CD1c-positive myeloid dendritic cell (primary cell): ENCODE data around the gene TMEM40.
"Not testable (repeated sequence)": the region's sequence is repeated elsewhere in the genome, so short reads cannot be mapped to it uniquely, and the experiment has no call there.

ENCODE experiments used
- DNase-seq: peaks from one replicate; pipeline ENCODE4 v3.0.0-alpha.2; 2016; ENCODE audit errors: extremely low spot score

The TMEM40 gene, protein sequence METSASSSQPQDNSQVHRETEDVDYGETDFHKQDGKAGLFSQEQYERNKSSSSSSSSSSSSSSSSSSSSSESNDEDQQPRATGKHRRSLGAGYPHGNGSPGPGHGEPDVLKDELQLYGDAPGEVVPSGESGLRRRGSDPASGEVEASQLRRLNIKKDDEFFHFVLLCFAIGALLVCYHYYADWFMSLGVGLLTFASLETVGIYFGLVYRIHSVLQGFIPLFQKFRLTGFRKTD

DNA sequence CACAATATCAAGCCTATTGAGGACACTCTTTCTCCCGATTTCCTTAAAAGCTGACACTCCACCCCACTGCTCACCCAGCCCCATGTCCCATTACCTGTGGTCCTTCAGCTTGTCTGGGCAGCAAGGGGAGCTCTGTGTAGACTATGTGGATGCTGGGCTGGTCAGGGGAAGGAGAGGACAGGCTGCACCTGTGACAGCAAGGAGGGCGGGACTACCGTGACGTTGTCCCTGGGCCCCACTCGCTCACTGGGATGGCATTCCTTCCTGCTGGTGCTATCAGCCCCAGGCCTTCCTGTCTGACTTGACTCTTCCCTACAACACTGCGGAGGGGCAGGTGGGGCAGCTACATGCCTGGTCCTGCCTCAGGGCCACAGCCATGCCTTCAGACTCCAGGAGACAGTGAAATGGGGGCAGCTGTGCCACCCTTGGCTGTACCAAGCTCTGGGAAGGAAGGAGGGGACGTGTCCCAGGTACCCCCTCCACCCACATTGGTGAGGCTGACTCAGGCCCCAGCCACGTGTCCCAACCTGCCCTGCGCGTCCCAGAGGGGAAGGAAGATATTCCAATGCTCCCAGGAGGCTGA is at the start of gene TMEM40:
TMEM40 (minus strand) TSS at position 163 of the 583 bp plus-strand sequence. CDS start 9,427 bp downstream, outside the sequence.
- DNase-seq, result no peak

- no peak for DNase-seq
Observed at GRCh38 chr3:12808587-12808986, 49.5 kb upstream of the TMEM40 start.

- no peak for DNase-seq
Observed at GRCh38 chr3:12807601-12808359, 48.7 kb upstream of the TMEM40 start.

- no peak for DNase-seq
Observed at GRCh38 chr3:12807066-12807465, 48.0 kb upstream of the TMEM40 start.

GRCh38 chr3:12803371-12803770 is 44.3 kb upstream of the TMEM40 start:
- DNase-seq, result no peak

- no peak for DNase-seq
Observed at GRCh38 chr3:12799525-12800440, 40.7 kb upstream of the TMEM40 start.

DNA sequence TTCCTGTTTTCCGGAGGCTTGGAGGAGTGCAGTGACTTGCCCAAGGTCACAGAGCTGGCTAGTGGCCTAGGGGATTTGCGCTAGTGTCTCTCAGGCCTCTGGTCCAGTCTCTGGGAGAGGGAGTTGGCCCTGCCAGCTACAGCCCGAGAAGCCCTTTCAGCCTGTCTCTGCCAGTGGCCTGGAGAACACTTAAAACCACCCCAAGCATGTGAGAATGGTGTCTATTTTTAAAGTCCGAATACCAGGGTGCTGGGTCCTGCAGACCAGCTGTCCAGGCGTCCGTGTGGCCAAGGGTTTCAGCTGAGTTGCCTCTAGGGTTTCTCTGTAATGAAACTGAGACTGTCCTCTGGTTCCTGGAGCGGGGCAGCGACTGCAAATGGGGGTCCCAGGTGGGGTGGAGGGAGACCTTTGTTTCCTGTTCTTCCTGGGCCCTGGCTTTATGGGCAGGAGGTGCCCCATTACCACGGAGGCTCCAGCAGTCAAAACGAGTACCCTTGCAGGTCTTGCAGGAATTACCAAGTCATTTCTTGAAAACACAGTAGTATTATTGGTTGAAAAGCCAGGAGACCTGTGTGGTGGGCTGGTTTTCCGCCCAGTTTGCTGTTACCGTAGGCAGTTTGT is 39.6 kb upstream of the TMEM40 start:
- DNase-seq, result no peak

DNA sequence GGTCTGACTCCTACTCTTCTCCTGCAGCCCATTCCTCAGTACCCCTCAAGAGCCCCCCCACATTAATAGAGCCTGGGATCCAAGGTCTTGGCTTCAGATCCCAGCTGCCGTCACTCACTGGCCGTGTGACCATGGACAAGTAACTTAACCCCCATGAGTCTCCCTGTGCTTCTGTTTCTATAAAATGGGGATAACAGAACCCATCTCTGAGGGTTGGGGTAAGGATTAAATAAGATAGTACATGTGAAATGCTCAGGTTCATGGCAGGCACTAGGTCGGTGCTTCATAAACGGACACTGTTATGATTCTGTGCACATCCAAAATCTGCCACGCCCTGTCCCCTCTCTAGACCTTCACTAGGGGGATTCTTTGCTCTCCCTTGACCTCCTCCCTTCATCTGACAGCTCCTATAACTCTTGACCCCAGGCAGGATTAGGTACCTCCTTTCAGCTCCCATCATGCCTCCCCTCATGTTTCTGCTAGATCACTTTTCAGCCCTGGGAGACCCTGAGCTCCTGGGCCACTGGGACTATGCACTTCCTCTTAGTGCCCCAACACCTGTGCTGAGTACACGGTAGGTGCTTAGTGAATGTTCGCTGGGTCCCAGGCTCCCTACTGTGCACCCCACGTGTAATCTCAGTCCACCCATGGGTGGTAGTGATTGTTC is 39.0 kb upstream of the TMEM40 start:
- DNase-seq, result no peak

GRCh38 chr3:12797124-12797891 is 38.2 kb upstream of the TMEM40 start:
- no peak for DNase-seq

- peak; percentile 23 for DNase-seq
Observed at GRCh38 chr3:12796171-12797123, 37.4 kb upstream of the TMEM40 start, which contains the start of gene CAND2. Gene CAND2, plus strand, starts transcription at chr3:12796680. Its CDS starts 41 bp downstream, at chr3:12796721.

DNA sequence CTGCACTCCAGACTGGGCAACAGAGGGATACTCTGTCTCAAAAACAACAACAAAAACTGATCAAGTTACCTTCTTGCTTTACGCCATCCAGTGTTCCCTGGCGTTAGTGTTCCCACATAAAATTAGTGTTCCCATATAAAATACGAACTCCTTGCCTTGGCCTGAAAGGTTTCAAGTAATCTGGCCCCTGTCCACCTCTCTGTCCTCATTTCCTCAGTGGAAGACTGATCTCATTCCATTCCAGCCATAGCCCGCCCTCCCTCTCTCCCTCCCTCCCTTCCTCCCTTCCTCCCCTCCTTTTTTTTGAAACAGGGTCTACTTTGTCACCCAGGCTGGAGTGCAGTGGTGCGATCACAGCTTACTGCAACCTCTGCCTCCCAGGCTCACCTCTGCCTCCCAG is 34.6 kb upstream of the TMEM40 start:
- no peak for DNase-seq

GRCh38 chr3:12791430-12791829 is 32.4 kb upstream of the TMEM40 start:
- DNase-seq, result peak; percentile 6

DNA sequence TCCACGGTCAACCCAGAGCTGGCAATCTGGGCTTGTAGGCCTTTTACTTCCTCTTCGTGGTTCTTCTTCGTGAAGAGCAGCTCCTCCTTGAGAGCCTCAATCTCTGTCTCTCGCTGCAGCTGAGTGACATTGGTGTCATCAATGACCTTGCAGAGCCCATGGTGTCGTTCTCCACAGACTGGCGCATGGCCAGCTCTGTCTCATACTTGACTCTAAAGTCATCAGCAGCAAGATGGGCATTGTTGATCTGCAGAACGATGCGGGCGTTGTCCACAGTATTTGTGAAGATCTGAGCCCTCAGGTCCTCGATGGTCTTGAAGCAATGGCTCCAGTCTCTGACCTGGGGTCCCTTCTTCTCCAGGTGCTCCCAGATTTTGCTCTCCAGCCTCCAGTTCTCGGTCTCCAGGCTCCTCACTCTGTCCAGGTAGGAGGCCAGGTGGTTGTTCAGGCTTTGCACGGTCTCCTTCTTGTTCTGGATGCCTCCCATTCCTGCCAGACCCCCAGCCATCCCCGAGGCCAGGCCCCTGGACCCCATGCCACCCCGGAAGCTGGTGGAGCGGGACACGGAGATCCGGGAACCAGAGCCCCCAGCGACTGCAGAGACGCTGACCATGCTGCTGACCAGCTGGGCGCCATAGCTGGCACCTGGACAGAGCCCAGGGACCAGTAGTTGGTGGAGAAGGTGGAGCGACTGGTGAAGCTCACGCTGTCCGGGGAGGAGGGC is 29.1 kb upstream of the TMEM40 start:
- not testable (repeated sequence) for DNase-seq

- DNase-seq, result peak; percentile 41
Observed at GRCh38 chr3:12787346-12787745, 28.3 kb upstream of the TMEM40 start.

DNA sequence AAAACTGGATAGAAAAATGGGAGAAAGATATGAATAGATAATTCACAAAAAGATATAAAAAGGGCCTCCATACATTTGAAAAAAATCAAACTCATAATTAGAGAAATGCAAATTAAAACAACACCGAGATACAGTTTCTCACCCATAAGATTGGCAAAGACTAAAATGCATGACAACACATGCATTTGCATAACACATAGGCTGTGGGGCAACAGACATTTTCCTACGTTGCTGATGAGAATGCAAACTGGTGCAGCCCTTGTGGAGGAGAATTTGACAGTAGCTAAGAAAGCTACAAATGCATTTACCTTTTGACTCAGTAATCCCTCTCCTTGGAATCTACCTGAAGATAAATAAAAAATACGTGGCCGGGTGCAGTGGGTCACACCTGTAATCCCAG is 26.0 kb upstream of the TMEM40 start:
- no peak for DNase-seq

DNA sequence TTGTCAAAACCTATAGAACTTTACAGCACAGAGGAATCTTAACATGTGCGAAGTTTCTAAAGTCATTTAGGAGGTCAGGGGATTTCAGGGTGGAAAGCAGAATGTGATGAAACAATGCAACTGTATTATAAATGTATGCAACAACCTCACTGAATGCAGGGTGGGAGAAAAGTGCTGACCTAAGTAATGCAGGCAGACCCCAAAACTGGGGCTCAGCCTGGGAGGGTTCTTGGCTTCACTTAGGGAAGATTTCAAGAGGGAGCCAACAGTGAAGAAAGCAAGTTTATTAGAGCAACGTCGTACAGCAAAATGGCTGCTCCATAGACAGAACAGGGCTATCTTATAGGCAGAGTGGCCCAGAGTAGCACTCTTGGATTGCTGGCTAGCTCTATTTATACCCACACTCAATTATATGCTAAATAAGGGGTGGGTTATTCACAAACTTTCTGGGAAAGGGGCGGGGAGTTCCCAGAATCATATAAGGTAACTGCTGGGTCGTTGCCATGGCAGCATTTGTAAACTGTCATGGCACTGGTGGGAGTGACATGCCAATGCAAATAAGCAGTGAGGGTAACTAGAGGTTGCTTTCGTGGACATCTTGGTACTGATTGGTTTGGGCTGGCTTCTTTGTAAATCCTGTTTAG is 23.2 kb upstream of the TMEM40 start:
- DNase-seq, result no peak

- no peak for DNase-seq
Observed at GRCh38 chr3:12780751-12781150, 21.7 kb upstream of the TMEM40 start.

DNA sequence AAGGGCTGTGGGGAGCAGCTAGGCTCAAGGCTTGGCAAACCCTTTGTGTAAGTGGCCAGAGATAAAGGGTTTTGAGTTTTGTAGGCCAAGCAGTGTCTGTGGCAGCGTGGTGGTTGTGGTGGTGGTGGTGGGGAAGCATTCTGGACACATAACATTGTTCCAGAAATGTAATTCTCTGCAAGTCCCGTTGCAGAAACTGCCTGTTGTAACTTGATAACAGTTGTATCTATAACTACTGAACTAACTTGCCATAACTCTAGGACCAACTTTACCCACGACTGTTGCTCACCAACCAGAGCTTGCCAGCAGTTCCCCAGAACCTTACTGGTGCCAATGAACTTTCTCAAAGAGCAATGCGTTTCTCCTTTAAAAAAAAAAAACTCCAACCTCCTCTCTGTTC is 18.1 kb upstream of the TMEM40 start:
- no peak for DNase-seq
